HG02852 (cell line): Measurements from ENCODE around the gene MMD2.
A peak's percentile ranks its signal among the peaks of the same experiment; 100 is the strongest.
"Not testable (repeated sequence)": the region's sequence is repeated elsewhere in the genome, so short reads cannot be mapped to it uniquely, and the experiment has no call there.

Source experiments
- ATAC-seq: cut with Tn5 transposase; IDR thresholded peaks from one replicate; pipeline ENCODE4 v1.9.1; 2021; ENCODE audit warnings: mild to moderate bottlenecking, moderate library complexity; ENCODE audit not compliant: unreplicated experiment

The MMD2 gene

GRCh38 chr7:4958477-4959301 lies at the start of gene MMD2:
TSS of gene MMD2 (minus strand) at chr7:4959187. CDS start at chr7:4959017, 170 bp downstream.
- no peak for ATAC-seq

- ATAC-seq = no peak
These were observed 46.1 kb upstream of the MMD2 start for GRCh38 chr7:5005066-5005465.

GRCh38 chr7:5001911-5002310 lies 42.9 kb upstream of the MMD2 start:
- no peak for ATAC-seq

- no peak for ATAC-seq
These were observed 42.0 kb upstream of the MMD2 start for GRCh38 chr7:5001003-5001402.

GRCh38 chr7:4999369-4999950 lies 40.5 kb upstream of the MMD2 start:
- no peak for ATAC-seq

GRCh38 chr7:4998910-4999309 lies 39.9 kb upstream of the MMD2 start:
- no peak for ATAC-seq

- no peak for ATAC-seq
These were observed 39.3 kb upstream of the MMD2 start for GRCh38 chr7:4998244-4998643.

- ATAC-seq = no peak
These were observed 37.8 kb upstream of the MMD2 start for GRCh38 chr7:4996696-4997222.

GRCh38 chr7:4995429-4995969 lies 36.5 kb upstream of the MMD2 start:
- no peak for ATAC-seq

GRCh38 chr7:4993471-4993870 lies 34.5 kb upstream of the MMD2 start:
- ATAC-seq = no peak

GRCh38 chr7:4982741-4983140 lies 23.8 kb upstream of the MMD2 start:
- ATAC-seq = peak; percentile 96

GRCh38 chr7:4981295-4981890 lies 22.4 kb upstream of the MMD2 start:
- not testable (repeated sequence) for ATAC-seq

GRCh38 chr7:4975626-4976025 lies 16.6 kb upstream of the MMD2 start:
- ATAC-seq = not testable (repeated sequence)

- peak; percentile 92 for ATAC-seq
These were observed 14.8 kb upstream of the MMD2 start for GRCh38 chr7:4973728-4974198.

- ATAC-seq = not testable (repeated sequence)
These were observed 13.5 kb upstream of the MMD2 start for GRCh38 chr7:4972446-4972845.

GRCh38 chr7:4965295-4966022 lies 6.5 kb upstream of the MMD2 start:
- no peak for ATAC-seq

- ATAC-seq = no peak
These were observed 5.5 kb upstream of the MMD2 start for GRCh38 chr7:4964506-4964905.

- no peak for ATAC-seq
These were observed 4.1 kb upstream of the MMD2 start for GRCh38 chr7:4962872-4963775.

GRCh38 chr7:4960363-4960762 lies 1.4 kb upstream of the MMD2 start:
- ATAC-seq = no peak

- ATAC-seq = no peak
These were observed 906 bp upstream of the MMD2 start for GRCh38 chr7:4959893-4960292.
